HEK293 (cell line): ENCODE results near the gene ELP6.
A peak's percentile ranks its signal among the peaks of the same experiment; 100 is the strongest.

ENCODE experiments used
- CTCF ChIA-PET: fragments of 350-600 bp; formaldehyde crosslinking; extraction: SDS; loops from one replicate; lab custom pipeline; 2021; ENCODE audit warnings: antibody characterized with exemption; lab: Yijun Ruan, JAX
- POLR2A ChIA-PET: fragments of 300-600 bp; formaldehyde crosslinking; extraction: SDS; loops from one replicate; lab custom pipeline; 2020; ENCODE audit warnings: antibody characterized with exemption, inconsistent platforms; lab: Yijun Ruan, JAX
- H3K27ac ChIP-seq: fragments of 200-500 bp; sonication (Bioruptor generic); 2 replicates; pipeline ENCODE4 v1.5.1; 2014; ENCODE audit warnings: low read depth, low read length, control low read depth, inconsistent platforms; ENCODE audit errors: extremely low read depth
- H3K36me3 ChIP-seq, 2 experiments: fragments of 200-500 bp in 1 of 2; sonication (Bioruptor generic) in 1 of 2; 1 replicate in 1 of 2; 2 replicates in 1 of 2; pipeline ENCODE4 v1.5.1; 2014 to 2017; ENCODE audit warnings: inconsistent platforms in 2 of 2, low read length in 2 of 2; ENCODE audit not compliant: control insufficient read depth in 2 of 2, insufficient read depth in 1 of 2
- H3K4me1 ChIP-seq: fragments of 200-500 bp; sonication (Bioruptor generic); 2 replicates; pipeline ENCODE4 v1.5.1; 2014; ENCODE audit warnings: mild to moderate bottlenecking, low read length, inconsistent platforms; ENCODE audit not compliant: control insufficient read depth, insufficient read depth
- H3K4me3 ChIP-seq: 2 replicates; pipeline ENCODE4 v1.5.1; 2011; ENCODE audit warnings: low read depth, mild to moderate bottlenecking, control low read depth, low read length, moderate library complexity
- H3K9me3 ChIP-seq: fragments of 200-500 bp; sonication (Bioruptor generic); 2 replicates; pipeline ENCODE4 v1.5.1; 2014; ENCODE audit warnings: low read depth, low read length, inconsistent platforms; ENCODE audit not compliant: control insufficient read depth, insufficient read depth
- BCL11A ChIP-seq: fragments of 450-650 bp; formaldehyde crosslinking; IDR thresholded peaks from 2 replicates; pipeline ENCODE4 v1.5.1; 2016; ENCODE audit warnings: low read depth, missing biosample characterization, missing genetic modification characterization
- EGR2 ChIP-seq: fragments of 450-650 bp; formaldehyde crosslinking; IDR thresholded peaks from 2 replicates; pipeline ENCODE4 v1.5.1; 2016; ENCODE audit warnings: low read depth, missing biosample characterization, missing genetic modification characterization
- GFI1B ChIP-seq: fragments of 450-650 bp; formaldehyde crosslinking; IDR thresholded peaks from 2 replicates; pipeline ENCODE4 v1.5.1; 2016; ENCODE audit warnings: missing biosample characterization, missing genetic modification characterization
- HOXD13 ChIP-seq: sonication (generic); formaldehyde crosslinking; IDR thresholded peaks from 2 replicates; pipeline ENCODE4 v1.8.0; 2022; ENCODE audit warnings: missing genetic modification reagents, borderline replicate concordance
- PBX3 ChIP-seq: sonication (generic); formaldehyde crosslinking; IDR thresholded peaks from 2 replicates; pipeline ENCODE4 v1.8.1; 2022; ENCODE audit warnings: mild to moderate bottlenecking, moderate library complexity, missing genetic modification reagents
- PRDM4 ChIP-seq: fragments of 450-650 bp; formaldehyde crosslinking; IDR thresholded peaks from 2 replicates; pipeline ENCODE4 v1.5.1; 2017; ENCODE audit warnings: missing biosample characterization, missing genetic modification characterization
- ZEB2 ChIP-seq: fragments of 450-650 bp; formaldehyde crosslinking; IDR thresholded peaks from 2 replicates; pipeline ENCODE4 v1.5.1; 2016; ENCODE audit warnings: missing biosample characterization, missing genetic modification characterization
- ZFP3 ChIP-seq: fragments of 450-650 bp; formaldehyde crosslinking; IDR thresholded peaks from 2 replicates; pipeline ENCODE4 v1.5.1; 2016; ENCODE audit warnings: low read depth, missing biosample characterization, missing genetic modification characterization
- ZNF132 ChIP-seq: fragments of 450-650 bp; formaldehyde crosslinking; IDR thresholded peaks from 2 replicates; pipeline ENCODE4 v1.5.1; 2017; ENCODE audit warnings: missing biosample characterization, missing genetic modification characterization, borderline replicate concordance
- ZNF133 ChIP-seq: fragments of 450-650 bp; formaldehyde crosslinking; IDR thresholded peaks from 2 replicates; pipeline ENCODE4 v1.5.1; 2016; ENCODE audit warnings: missing biosample characterization, missing genetic modification characterization
- ZNF148 ChIP-seq: fragments of 450-650 bp; formaldehyde crosslinking; IDR thresholded peaks from 2 replicates; pipeline ENCODE4 v1.5.0; 2017; ENCODE audit warnings: missing biosample characterization, missing genetic modification characterization, borderline replicate concordance
- ZNF16 ChIP-seq: fragments of 450-650 bp; formaldehyde crosslinking; IDR thresholded peaks from 2 replicates; pipeline ENCODE4 v1.5.1; 2016; ENCODE audit warnings: low read depth, missing biosample characterization, missing genetic modification characterization
- ZNF174 ChIP-seq: fragments of 450-650 bp; formaldehyde crosslinking; IDR thresholded peaks from 2 replicates; pipeline ENCODE4 v1.5.0; 2017; ENCODE audit warnings: missing biosample characterization, mild to moderate bottlenecking, missing genetic modification characterization
- ZNF2 ChIP-seq: fragments of 450-650 bp; formaldehyde crosslinking; IDR thresholded peaks from 2 replicates; pipeline ENCODE4 v1.5.1; 2016; ENCODE audit warnings: missing biosample characterization, missing genetic modification characterization
- ZNF266 ChIP-seq: fragments of 450-650 bp; formaldehyde crosslinking; IDR thresholded peaks from 2 replicates; pipeline ENCODE4 v1.5.1; 2016; ENCODE audit warnings: missing biosample characterization, missing genetic modification characterization, low read depth
- ZNF280C ChIP-seq: fragments of 450-650 bp; formaldehyde crosslinking; IDR thresholded peaks from 2 replicates; pipeline ENCODE4 v1.5.1; 2016; ENCODE audit warnings: missing biosample characterization, missing genetic modification characterization
- ZNF473 ChIP-seq: fragments of 450-650 bp; formaldehyde crosslinking; IDR thresholded peaks from 2 replicates; pipeline ENCODE4 v1.5.1; 2017; ENCODE audit warnings: missing biosample characterization, missing genetic modification characterization
- ZNF488 ChIP-seq: fragments of 450-650 bp; formaldehyde crosslinking; IDR thresholded peaks from 2 replicates; pipeline ENCODE4 v1.5.1; 2016; ENCODE audit warnings: missing biosample characterization, missing genetic modification characterization
- ZNF501 ChIP-seq: fragments of 450-650 bp; formaldehyde crosslinking; IDR thresholded peaks from 2 replicates; pipeline ENCODE4 v1.5.1; 2016; ENCODE audit warnings: missing biosample characterization, missing genetic modification characterization
- ZNF621 ChIP-seq: fragments of 450-650 bp; formaldehyde crosslinking; IDR thresholded peaks from 2 replicates; pipeline ENCODE4 v1.5.1; 2017; ENCODE audit warnings: missing biosample characterization, missing genetic modification characterization
- ZNF624 ChIP-seq: fragments of 450-650 bp; formaldehyde crosslinking; IDR thresholded peaks from 2 replicates; pipeline ENCODE4 v1.5.1; 2017; ENCODE audit warnings: missing biosample characterization, missing genetic modification characterization
- ZNF677 ChIP-seq: fragments of 450-650 bp; IDR thresholded peaks from 2 replicates; pipeline ENCODE4 v1.5.0; 2018; ENCODE audit warnings: missing biosample characterization, mild to moderate bottlenecking, missing genetic modification characterization, moderate library complexity
- ZNF76 ChIP-seq: fragments of 450-650 bp; formaldehyde crosslinking; IDR thresholded peaks from 2 replicates; pipeline ENCODE4; 2016; ENCODE audit warnings: low read depth, missing biosample characterization, missing genetic modification characterization, borderline replicate concordance
- TF ChIP-seq, protein P1 (sequence below): fragments of 450-650 bp; formaldehyde crosslinking; IDR thresholded peaks from 2 replicates; pipeline ENCODE4 v1.5.1; 2016; ENCODE audit warnings: missing biosample characterization, missing genetic modification characterization, borderline replicate concordance

Gene ELP6

GRCh38 chr3:47513125-47513929 lies at the start of gene ELP6:
ELP6 (minus strand) TSS chr3:47513712; CDS start chr3:47513590, 122 bp downstream.
- peaks cover 9 to 34% of the 10 kb centered on the region in 2 experiments for H3K36me3 ChIP-seq
- no peaks in the 10 kb centered on the region for H3K9me3 ChIP-seq
- CTCF ChIA-PET, result interaction anchor here (0.6 to 1.9 kb wide), 4 partner anchors 9 to 974 kb away, joined by 3 to 7 read pairs (median 3); no protein-coding TSS in a partner anchor
- peak within 1 kb of the TSS; percentile 61 for H3K4me3 ChIP-seq
- POLR2A ChIA-PET, result interaction anchor here (0.7 to 1.0 kb wide), 2 partner anchors 38 to 829 kb away, joined by 3 read pairs; no protein-coding TSS in a partner anchor
- H3K4me1 ChIP-seq, result no peaks in the 10 kb centered on the region
- H3K27ac ChIP-seq, result peak within 1 kb of the TSS; percentile 90
- TF ChIP-seq ZNF2 (tag by site-specific recombination), result 0 out of 2 replicates have a peak, but pooled peaks have one; percentile 50
- TF ChIP-seq ZNF132 (tag by site-specific recombination), result no peak
- no peak for TF ChIP-seq GFI1B
- peak; percentile 31; the same call in 1 of the 2 replicates for TF ChIP-seq ZNF501
- TF ChIP-seq, protein P1, sequence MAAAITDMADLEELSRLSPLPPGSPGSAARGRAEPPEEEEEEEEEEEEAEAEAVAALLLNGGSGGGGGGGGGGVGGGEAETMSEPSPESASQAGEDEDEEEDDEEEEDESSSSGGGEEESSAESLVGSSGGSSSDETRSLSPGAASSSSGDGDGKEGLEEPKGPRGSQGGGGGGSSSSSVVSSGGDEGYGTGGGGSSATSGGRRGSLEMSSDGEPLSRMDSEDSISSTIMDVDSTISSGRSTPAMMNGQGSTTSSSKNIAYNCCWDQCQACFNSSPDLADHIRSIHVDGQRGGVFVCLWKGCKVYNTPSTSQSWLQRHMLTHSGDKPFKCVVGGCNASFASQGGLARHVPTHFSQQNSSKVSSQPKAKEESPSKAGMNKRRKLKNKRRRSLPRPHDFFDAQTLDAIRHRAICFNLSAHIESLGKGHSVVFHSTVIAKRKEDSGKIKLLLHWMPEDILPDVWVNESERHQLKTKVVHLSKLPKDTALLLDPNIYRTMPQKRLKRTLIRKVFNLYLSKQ (tag by site-specific recombination), result no peak
- no peak for TF ChIP-seq BCL11A (tag by site-specific recombination)
- no peak for TF ChIP-seq ZNF174 (tag by site-specific recombination)
- peak; percentile 83 for TF ChIP-seq ZEB2 (tag by site-specific recombination)
- TF ChIP-seq PBX3 (CRISPR knock-in tag), result no peak
- TF ChIP-seq ZFP3 (tag by site-specific recombination), result no peak
- TF ChIP-seq ZNF280C (tag by site-specific recombination), result no peak
- TF ChIP-seq ZNF624 (tag by site-specific recombination), result 0 out of 2 replicates have a peak, but pooled peaks have one; percentile 13
- TF ChIP-seq ZNF133, result no peak
- no peak for TF ChIP-seq PRDM4
- TF ChIP-seq ZNF621, result no peak
- no peak for TF ChIP-seq ZNF148 (tag by site-specific recombination)
- no peak for TF ChIP-seq EGR2 (tag by site-specific recombination)
- no peak for TF ChIP-seq ZNF488 (tag by site-specific recombination)
- TF ChIP-seq HOXD13, result no peak
- TF ChIP-seq ZNF76 (tag by site-specific recombination), result peak; percentile 97
- TF ChIP-seq ZNF16 (tag by site-specific recombination), result no peak
- no peak for TF ChIP-seq ZNF266 (tag by site-specific recombination)
- TF ChIP-seq ZNF473, result no peak
- no peak for TF ChIP-seq ZNF677 (tag by site-specific recombination)
